NCI-H526 treated with DMSO at 0.1 percent for 48 hours (cell line): ENCODE results near the gene CSPG4.
"Not testable (repeated sequence)": the region's sequence is repeated elsewhere in the genome, so short reads cannot be mapped to it uniquely, and the experiment has no call there.

Experiments
- DNase-seq: peaks from one replicate; lab custom pipeline; 2025; lab: John Stamatoyannopoulos, UW

Gene CSPG4

GRCh38 chr15:75648156-75649000 is 64.3 kb downstream of the CSPG4 start:
- no peak for DNase-seq

- DNase-seq = peak; percentile 8
These were observed 65.1 kb downstream of the CSPG4 start, which contains the start of gene SNX33 for GRCh38 chr15:75647370-75648155. Gene SNX33 (plus strand): TSS chr15:75647912. CDS start chr15:75649103, 1,191 bp downstream.

GRCh38 chr15:75646944-75647364 is 65.7 kb downstream of the CSPG4 start:
- no peak for DNase-seq

- DNase-seq = no peak
These were observed 66.3 kb downstream of the CSPG4 start for GRCh38 chr15:75646112-75646943.

DNA sequence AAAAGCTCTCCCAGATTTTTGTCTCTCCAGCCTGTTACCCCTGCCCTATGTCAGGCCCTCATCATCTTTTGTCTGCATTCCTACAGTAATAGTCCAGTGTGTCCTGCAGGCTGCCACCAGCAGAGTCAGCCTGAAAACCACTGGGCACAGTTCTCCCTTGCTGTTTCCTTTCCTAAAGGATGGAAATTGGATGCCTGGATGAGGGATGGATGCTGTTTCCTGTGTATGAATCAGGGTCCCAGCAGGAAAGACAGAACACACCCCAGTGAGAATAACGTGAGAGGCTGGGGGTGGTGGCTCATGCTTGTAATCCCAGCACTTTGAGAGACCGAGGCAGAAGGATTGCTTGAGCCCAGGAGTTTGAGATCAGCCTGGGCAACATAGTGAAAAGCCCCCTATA is 68.3 kb downstream of the CSPG4 start:
- DNase-seq = no peak

GRCh38 chr15:75641603-75642002 is 71.0 kb downstream of the CSPG4 start:
- no peak for DNase-seq

DNA sequence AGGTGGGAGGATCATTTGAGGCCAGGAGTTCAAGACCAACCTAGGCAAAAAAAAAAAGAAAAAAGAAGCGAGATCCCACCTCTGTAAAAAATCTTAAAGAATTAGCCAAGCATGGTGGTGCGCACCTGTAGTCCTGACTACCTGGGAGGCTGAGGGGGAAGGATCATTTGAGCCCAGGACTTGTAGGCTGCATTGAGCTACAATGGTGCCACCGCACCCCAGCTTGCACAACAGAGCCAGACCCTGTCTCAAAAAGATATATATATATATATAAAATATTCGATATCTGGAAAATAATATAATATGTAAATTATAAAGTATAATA is 71.5 kb downstream of the CSPG4 start:
- no peak for DNase-seq

DNA sequence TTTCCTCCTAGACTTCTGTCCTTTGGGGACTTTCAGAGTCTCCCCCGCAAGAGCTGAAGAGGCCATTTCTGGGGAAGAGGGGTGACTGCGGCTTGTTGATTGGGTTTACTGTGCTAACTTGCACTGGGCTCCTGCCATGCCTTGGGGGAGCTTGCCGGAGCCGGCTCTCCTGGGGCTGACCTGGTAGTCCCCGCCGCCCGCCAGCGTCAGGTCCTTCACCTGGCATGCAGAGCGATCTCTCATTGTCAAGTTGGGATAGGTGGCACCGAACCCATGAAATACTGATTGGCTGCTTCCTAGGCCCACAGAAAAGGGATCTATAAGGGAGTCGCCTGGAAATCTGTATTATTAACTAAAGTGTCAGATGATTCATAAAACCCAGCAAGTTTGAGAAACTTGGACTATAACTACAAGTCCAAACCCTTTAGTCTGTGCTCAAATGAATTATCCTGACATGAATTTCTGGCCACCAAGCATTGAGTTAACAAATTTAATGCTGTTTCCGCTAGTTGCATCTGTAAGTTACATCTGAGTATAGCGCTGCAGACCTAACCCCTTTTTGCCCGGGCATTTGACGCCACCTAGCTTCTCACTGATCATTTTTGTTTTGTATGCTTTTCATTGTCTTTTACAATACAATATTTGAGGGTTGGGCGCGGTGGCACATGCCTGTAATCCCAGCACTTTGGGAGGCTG is 72.0 kb downstream of the CSPG4 start:
- DNase-seq = peak; percentile 50

DNA sequence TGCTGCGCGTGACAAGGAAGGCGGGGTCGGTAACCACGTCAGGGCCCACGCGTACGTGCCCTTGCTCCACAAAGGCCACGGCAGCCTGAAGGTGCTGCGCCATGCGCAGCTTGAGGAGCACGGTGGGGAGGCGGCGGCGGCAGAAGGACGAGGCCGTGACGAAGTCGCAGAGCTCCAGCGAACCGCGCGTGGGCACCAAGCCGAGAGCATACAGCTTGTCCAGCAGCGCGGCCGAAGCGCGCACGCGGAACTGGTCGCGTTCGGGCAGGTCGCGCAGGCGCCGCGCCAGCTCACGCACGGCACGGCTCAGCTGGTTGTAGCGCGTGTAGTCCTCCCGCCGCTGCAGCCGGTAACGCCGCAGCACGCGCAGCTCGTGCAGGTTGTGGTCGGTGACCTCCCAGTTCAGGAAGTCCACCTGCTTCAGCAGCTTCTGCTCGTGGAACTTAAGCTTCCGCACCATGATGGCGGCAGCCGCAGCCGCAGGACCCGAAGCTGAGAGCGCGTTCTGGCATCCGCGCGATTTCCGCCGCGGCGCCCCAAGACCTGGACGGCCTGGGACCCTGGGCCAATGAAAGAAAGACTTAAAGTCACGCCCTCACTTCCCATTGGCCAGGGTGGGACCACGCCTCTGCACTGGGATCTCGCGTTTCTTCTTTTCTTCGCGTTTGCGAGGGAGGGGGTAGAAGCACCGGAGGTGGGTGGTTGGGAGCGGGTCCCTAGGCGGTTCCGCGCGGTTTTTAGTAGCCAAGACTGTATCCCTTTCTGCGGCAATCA is 72.8 kb downstream of the CSPG4 start, which contains the start of gene IMP3:
Gene IMP3, minus strand, starts transcription at position 516 of the 774 bp plus-strand sequence. Its CDS starts 56 bp downstream, at position 460.
- peak; percentile 94 for DNase-seq

GRCh38 chr15:75639191-75639708 is 73.4 kb downstream of the CSPG4 start:
- no peak for DNase-seq

- DNase-seq = no peak
These were observed 75.2 kb downstream of the CSPG4 start for GRCh38 chr15:75637245-75638009.

DNA sequence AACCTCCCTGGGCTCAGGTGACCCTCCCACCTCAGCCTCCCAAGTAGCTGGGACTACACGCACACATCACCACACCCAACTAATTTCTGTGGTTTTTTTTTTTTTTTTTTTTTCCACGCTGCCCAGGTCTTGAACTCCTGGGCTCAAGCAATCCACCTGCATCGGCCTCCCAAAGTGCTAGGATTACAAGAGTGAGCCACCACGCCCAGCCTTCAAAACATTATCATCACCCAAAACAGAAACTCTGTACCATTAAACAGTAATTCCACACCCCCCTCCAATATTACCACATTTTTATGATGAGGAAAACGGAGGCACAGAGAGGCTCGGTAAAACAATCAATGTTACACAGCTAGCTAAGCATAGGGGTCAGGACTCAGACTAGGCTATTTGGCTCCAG is 76.6 kb downstream of the CSPG4 start:
- no peak for DNase-seq

- not testable (repeated sequence) for DNase-seq
These were observed 78.7 kb downstream of the CSPG4 start for GRCh38 chr15:75633922-75634321.

- no peak for DNase-seq
These were observed 80.7 kb downstream of the CSPG4 start for GRCh38 chr15:75631935-75632334.

GRCh38 chr15:75625542-75626347 is 86.9 kb downstream of the CSPG4 start, which contains the start of gene SNUPN:
Gene SNUPN (minus strand): TSS chr15:75625725. CDS start chr15:75621051, 4,674 bp downstream.
- peak; percentile 81 for DNase-seq
